ENCODE data around the gene NDUFA11. TPM values are rescaled to one million over a fixed set of nuclear protein-coding genes. Genes with fewer than 3 reads are reported as not detected.
"Not testable (repeated sequence)": the region's sequence is repeated elsewhere in the genome, so short reads cannot be mapped to it uniquely, and the experiment has no call there.

Gene NDUFA11
- polyA plus RNA-seq, 2 donors: 328 to 390 TPM

DNA sequence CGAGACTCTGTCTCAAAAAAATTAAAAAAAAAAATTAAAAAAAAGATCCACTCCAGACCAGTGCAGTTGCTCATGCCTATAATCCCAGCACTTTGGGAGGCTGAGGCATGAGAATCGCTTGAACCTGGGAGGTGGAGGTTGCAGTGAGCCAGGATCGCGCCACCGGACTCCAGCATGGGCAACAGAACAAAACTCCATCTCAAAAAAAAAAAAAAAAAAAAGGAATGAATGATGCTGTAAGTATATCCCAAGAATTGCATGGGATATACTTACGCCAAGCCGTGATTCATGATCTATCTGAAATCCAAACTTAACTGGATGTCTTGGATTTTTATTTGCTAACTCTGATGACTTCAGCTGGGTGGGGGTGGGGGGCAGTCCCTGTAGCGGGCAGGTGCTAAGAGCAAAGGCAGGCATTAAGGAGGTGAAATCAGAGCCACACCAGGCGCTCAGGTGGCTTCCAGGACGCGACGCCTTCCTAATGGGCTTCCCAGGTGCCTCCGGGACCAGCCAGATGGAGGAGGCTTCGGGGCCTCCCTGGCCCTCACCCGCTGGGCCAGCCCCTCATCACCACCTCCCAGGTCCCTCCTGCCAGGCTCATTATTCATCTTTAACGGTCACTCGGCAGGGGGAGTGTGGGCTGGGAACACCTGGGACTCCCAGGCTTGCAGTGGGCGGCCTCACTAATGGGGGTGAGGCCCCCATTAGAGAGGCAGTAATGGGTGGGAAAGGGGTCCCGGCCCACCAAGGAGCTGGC, 21.9 kb downstream of the NDUFA11 start:
- peaks cover 0 to 4% of the 10 kb centered on the region in 2 donors for H3K4me1 ChIP-seq (ENCODE audit: control insufficient read depth in 2 of 2, insufficient read depth in 2 of 2, low read length in 1 of 2)
- 59 to 67% methylated on average over 19 of the region's 19 CpGs for WGBS, 2 donors
- H3K9me3 ChIP-seq (ENCODE audit: control insufficient read depth in 2 of 2, insufficient read depth in 1 of 2, low read depth in 1 of 2, low read length in 1 of 2): no peaks in the 10 kb centered on the region
- H3K4me3 ChIP-seq (ENCODE audit: low read depth in 1 of 2, low read length in 2 of 2): no peak overlapping the region
- H3K27ac ChIP-seq (ENCODE audit: low read depth in 2 of 2, low read length in 1 of 2): peak overlapping the region in 1 of 2 donors; percentile 75
- H3K27me3 ChIP-seq (ENCODE audit: control insufficient read depth in 1 of 2, insufficient read depth in 2 of 2, low read length in 2 of 2): no peaks in the 10 kb centered on the region
- H3K36me3 ChIP-seq (ENCODE audit: control insufficient read depth in 2 of 2, insufficient read depth in 2 of 2, low read length in 1 of 2): no peaks in the 10 kb centered on the region

- peak overlapping the region in 1 of 2 donors; percentile 26 for H3K27ac ChIP-seq (ENCODE audit: low read depth in 2 of 2, low read length in 1 of 2)
- no peaks in the 10 kb centered on the region for H3K27me3 ChIP-seq (ENCODE audit: control insufficient read depth in 1 of 2, insufficient read depth in 2 of 2, low read length in 2 of 2)
- H3K9me3 ChIP-seq (ENCODE audit: control insufficient read depth in 2 of 2, insufficient read depth in 1 of 2, low read depth in 1 of 2, low read length in 1 of 2): no peaks in the 10 kb centered on the region
- H3K4me3 ChIP-seq (ENCODE audit: low read depth in 1 of 2, low read length in 2 of 2): no peak overlapping the region
- H3K4me1 ChIP-seq (ENCODE audit: control insufficient read depth in 2 of 2, insufficient read depth in 2 of 2, low read length in 1 of 2): peaks cover 0 to 4% of the 10 kb centered on the region in 2 donors
- no peaks in the 10 kb centered on the region for H3K36me3 ChIP-seq (ENCODE audit: control insufficient read depth in 2 of 2, insufficient read depth in 2 of 2, low read length in 1 of 2)
- 14 to 16% methylated on average over 15 of the region's 15 CpGs for WGBS, 2 donors
Observed at GRCh38 chr19:5880604-5881078, 22.9 kb downstream of the NDUFA11 start.

DNA sequence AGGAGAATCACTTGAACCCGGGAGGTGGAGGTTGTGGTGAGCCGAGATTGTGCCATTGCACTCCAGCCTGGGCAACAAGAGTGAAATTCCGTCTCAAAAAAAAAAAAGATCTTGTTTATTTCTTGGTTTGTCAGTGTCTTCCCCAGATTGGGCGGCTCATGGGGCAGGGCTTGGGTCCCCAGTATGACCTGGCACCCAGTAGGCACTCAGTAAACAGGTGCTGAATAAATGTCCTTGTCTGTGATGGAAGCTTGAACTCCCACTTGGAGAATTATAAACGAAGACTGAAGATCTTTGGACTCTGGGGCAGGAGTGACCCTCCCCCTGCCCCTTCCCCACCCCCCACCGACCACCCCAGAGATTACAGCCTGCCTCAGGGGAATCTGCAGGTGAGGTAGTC, 23.4 kb downstream of the NDUFA11 start:
- no peaks in the 10 kb centered on the region for H3K36me3 ChIP-seq (ENCODE audit: control insufficient read depth in 2 of 2, insufficient read depth in 2 of 2, low read length in 1 of 2)
- no peak overlapping the region for H3K4me3 ChIP-seq (ENCODE audit: low read depth in 1 of 2, low read length in 2 of 2)
- H3K4me1 ChIP-seq (ENCODE audit: control insufficient read depth in 2 of 2, insufficient read depth in 2 of 2, low read length in 1 of 2): peaks cover 0 to 4% of the 10 kb centered on the region in 2 donors
- H3K27ac ChIP-seq (ENCODE audit: low read depth in 2 of 2, low read length in 1 of 2): no peak overlapping the region
- 25 to 35% methylated on average over 4 to 6 of the region's 6 CpGs for WGBS, 2 donors
- no peaks in the 10 kb centered on the region for H3K9me3 ChIP-seq (ENCODE audit: control insufficient read depth in 2 of 2, insufficient read depth in 1 of 2, low read depth in 1 of 2, low read length in 1 of 2)
- no peaks in the 10 kb centered on the region for H3K27me3 ChIP-seq (ENCODE audit: control insufficient read depth in 1 of 2, insufficient read depth in 2 of 2, low read length in 2 of 2)

- no peaks in the 10 kb centered on the region for H3K36me3 ChIP-seq (ENCODE audit: control insufficient read depth in 2 of 2, insufficient read depth in 2 of 2, low read length in 1 of 2)
- H3K4me1 ChIP-seq (ENCODE audit: control insufficient read depth in 2 of 2, insufficient read depth in 2 of 2, low read length in 1 of 2): peaks cover 0 to 4% of the 10 kb centered on the region in 2 donors
- no peaks in the 10 kb centered on the region for H3K9me3 ChIP-seq (ENCODE audit: control insufficient read depth in 2 of 2, insufficient read depth in 1 of 2, low read depth in 1 of 2, low read length in 1 of 2)
- H3K27me3 ChIP-seq (ENCODE audit: control insufficient read depth in 1 of 2, insufficient read depth in 2 of 2, low read length in 2 of 2): no peaks in the 10 kb centered on the region
- H3K4me3 ChIP-seq (ENCODE audit: low read depth in 1 of 2, low read length in 2 of 2): no peak overlapping the region
- WGBS, 2 donors: 80 to 84% methylated on average over 9 of the region's 9 CpGs
- H3K27ac ChIP-seq (ENCODE audit: low read depth in 2 of 2, low read length in 1 of 2): no peak overlapping the region
Observed at GRCh38 chr19:5877882-5878281, 25.7 kb downstream of the NDUFA11 start.

GRCh38 chr19:5877427-5877826, 26.2 kb downstream of the NDUFA11 start:
- H3K36me3 ChIP-seq (ENCODE audit: control insufficient read depth in 2 of 2, insufficient read depth in 2 of 2, low read length in 1 of 2): no peaks in the 10 kb centered on the region
- 77 to 84% methylated on average over 8 of the region's 8 CpGs for WGBS, 2 donors
- H3K9me3 ChIP-seq (ENCODE audit: control insufficient read depth in 2 of 2, insufficient read depth in 1 of 2, low read depth in 1 of 2, low read length in 1 of 2): no peaks in the 10 kb centered on the region
- no peaks in the 10 kb centered on the region for H3K27me3 ChIP-seq (ENCODE audit: control insufficient read depth in 1 of 2, insufficient read depth in 2 of 2, low read length in 2 of 2)
- H3K4me1 ChIP-seq (ENCODE audit: control insufficient read depth in 2 of 2, insufficient read depth in 2 of 2, low read length in 1 of 2): peaks cover 0 to 2% of the 10 kb centered on the region in 2 donors
- no peak overlapping the region for H3K4me3 ChIP-seq (ENCODE audit: low read depth in 1 of 2, low read length in 2 of 2)
- no peak overlapping the region for H3K27ac ChIP-seq (ENCODE audit: low read depth in 2 of 2, low read length in 1 of 2)

DNA sequence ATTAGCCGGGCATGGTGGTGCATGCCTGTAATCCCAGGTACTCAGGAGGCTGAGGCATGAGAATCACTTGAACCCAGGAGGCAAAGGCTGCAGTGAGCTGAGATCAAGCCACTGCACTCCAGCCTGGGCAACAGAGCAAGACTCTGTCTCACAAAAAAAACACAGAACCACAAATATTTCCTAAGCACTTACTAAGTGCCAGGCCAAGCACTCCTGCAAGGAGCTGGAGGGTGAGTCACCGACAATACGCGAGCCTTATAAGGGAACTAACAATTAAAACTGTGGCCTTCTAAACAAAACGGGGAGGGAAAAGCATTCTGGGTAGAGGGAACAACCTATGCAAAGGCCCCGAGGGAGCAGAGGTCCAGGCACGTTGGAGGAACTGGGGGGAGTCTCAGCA, 29.1 kb downstream of the NDUFA11 start:
- not testable (repeated sequence) for H3K27me3 ChIP-seq (ENCODE audit: control insufficient read depth in 1 of 2, insufficient read depth in 2 of 2, low read length in 2 of 2); H3K4me1 ChIP-seq (ENCODE audit: control insufficient read depth in 2 of 2, insufficient read depth in 2 of 2, low read length in 1 of 2); H3K4me3 ChIP-seq (ENCODE audit: low read depth in 1 of 2, low read length in 2 of 2); H3K9me3 ChIP-seq (ENCODE audit: control insufficient read depth in 2 of 2, insufficient read depth in 1 of 2, low read depth in 1 of 2, low read length in 1 of 2); H3K36me3 ChIP-seq (ENCODE audit: control insufficient read depth in 2 of 2, insufficient read depth in 2 of 2, low read length in 1 of 2)
- peak overlapping the region in 1 of 2 donors; percentile 74 for H3K27ac ChIP-seq (ENCODE audit: low read depth in 2 of 2, low read length in 1 of 2)
- WGBS, 2 donors: 72 to 79% methylated on average over 7 of the region's 7 CpGs

DNA sequence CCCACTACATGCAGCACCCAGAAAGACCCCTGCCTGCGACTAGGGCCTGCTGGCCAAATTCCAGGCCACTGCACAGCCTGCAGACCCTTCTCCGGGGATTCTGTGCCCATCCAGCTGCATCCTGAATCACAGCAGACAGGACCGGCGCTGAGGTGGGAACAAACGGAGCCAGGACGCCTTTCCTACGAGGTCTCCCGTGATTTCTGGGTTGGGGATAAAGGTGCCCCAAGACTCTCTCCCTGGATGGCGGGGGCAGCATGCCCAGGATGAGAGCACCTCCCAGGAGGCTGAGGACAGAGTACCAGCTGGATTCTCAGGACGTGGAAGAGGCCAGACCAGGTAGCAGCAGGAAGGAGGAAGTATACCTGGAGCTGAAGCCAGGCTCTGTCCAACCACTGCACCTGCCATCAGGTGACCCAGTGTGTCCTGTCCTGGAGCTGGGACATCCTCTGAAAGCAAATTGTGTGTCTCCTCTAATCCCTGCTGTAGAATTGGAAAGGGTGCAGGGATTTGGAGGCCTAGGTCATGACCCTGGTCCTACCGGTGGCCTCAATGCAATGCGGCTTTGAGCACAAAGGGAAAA, 29.9 kb downstream of the NDUFA11 start:
- no peaks in the 10 kb centered on the region for H3K36me3 ChIP-seq (ENCODE audit: control insufficient read depth in 2 of 2, insufficient read depth in 2 of 2, low read length in 1 of 2)
- peak overlapping the region in 1 of 2 donors; percentile 47 for H3K27ac ChIP-seq (ENCODE audit: low read depth in 2 of 2, low read length in 1 of 2)
- H3K27me3 ChIP-seq (ENCODE audit: control insufficient read depth in 1 of 2, insufficient read depth in 2 of 2, low read length in 2 of 2): no peaks in the 10 kb centered on the region
- WGBS, 2 donors: 89% methylated on average over 12 of the region's 12 CpGs
- H3K4me3 ChIP-seq (ENCODE audit: low read depth in 1 of 2, low read length in 2 of 2): no peak overlapping the region
- no peaks in the 10 kb centered on the region for H3K4me1 ChIP-seq (ENCODE audit: control insufficient read depth in 2 of 2, insufficient read depth in 2 of 2, low read length in 1 of 2)
- H3K9me3 ChIP-seq (ENCODE audit: control insufficient read depth in 2 of 2, insufficient read depth in 1 of 2, low read depth in 1 of 2, low read length in 1 of 2): no peaks in the 10 kb centered on the region

DNA sequence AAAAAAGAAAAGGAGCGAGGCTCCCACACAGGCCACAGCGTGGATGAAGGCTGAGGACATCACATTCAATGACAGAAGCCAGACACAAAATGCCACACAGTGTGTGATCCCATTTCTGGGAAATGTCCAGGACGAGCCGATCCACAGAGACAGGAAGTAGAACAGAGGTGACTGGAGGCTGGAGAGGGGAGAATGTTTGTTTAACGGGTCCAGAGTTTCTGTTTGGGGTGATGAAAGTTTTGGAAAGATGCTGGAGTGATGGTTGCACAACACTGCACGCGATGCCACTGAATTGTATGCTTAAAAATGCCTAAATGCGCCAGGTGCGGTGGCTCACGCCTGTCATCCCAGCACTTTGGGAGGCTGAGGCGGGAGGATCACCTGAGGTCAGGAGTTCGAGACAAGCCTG, 32.6 kb downstream of the NDUFA11 start:
- Histone ChIP-seq H3K4me3 (ENCODE audit: low read depth in 1 of 2, low read length in 2 of 2) (no peak overlapping the region), H3K27ac (ENCODE audit: low read depth in 2 of 2, low read length in 1 of 2) (no peak overlapping the region), H3K36me3 (ENCODE audit: control insufficient read depth in 2 of 2, insufficient read depth in 2 of 2, low read length in 1 of 2) (no peaks in the 10 kb centered on the region), H3K9me3 (ENCODE audit: control insufficient read depth in 2 of 2, insufficient read depth in 1 of 2, low read depth in 1 of 2, low read length in 1 of 2) (no peaks in the 10 kb centered on the region), H3K4me1 (ENCODE audit: control insufficient read depth in 2 of 2, insufficient read depth in 2 of 2, low read length in 1 of 2) (no peaks in the 10 kb centered on the region), H3K27me3 (ENCODE audit: control insufficient read depth in 1 of 2, insufficient read depth in 2 of 2, low read length in 2 of 2) (no peaks in the 10 kb centered on the region)
- 80 to 82% methylated on average over 12 of the region's 12 CpGs for WGBS, 2 donors

- peaks cover 0 to 2% of the 10 kb centered on the region in 2 donors for H3K4me1 ChIP-seq (ENCODE audit: control insufficient read depth in 2 of 2, insufficient read depth in 2 of 2, low read length in 1 of 2)
- WGBS, 2 donors: 85 to 88% methylated on average over 31 of the region's 31 CpGs
- no peak overlapping the region for H3K4me3 ChIP-seq (ENCODE audit: low read depth in 1 of 2, low read length in 2 of 2)
- no peaks in the 10 kb centered on the region for H3K36me3 ChIP-seq (ENCODE audit: control insufficient read depth in 2 of 2, insufficient read depth in 2 of 2, low read length in 1 of 2)
- no peaks in the 10 kb centered on the region for H3K27me3 ChIP-seq (ENCODE audit: control insufficient read depth in 1 of 2, insufficient read depth in 2 of 2, low read length in 2 of 2)
- H3K9me3 ChIP-seq (ENCODE audit: control insufficient read depth in 2 of 2, insufficient read depth in 1 of 2, low read depth in 1 of 2, low read length in 1 of 2): no peaks in the 10 kb centered on the region
- no peak overlapping the region for H3K27ac ChIP-seq (ENCODE audit: low read depth in 2 of 2, low read length in 1 of 2)
Observed at GRCh38 chr19:5867201-5868136, 36.1 kb downstream of the NDUFA11 start.

All from esophagus (tissue), 2 donors.